HG02943 (cell line): ENCODE measurements around the gene FEZ2.

Experiments used
- ATAC-seq: cut with Tn5 transposase; IDR thresholded peaks from one replicate; pipeline ENCODE4 v1.9.1; 2021; ENCODE audit warnings: mild to moderate bottlenecking, low read depth, moderate library complexity; ENCODE audit not compliant: unreplicated experiment

Gene FEZ2

DNA sequence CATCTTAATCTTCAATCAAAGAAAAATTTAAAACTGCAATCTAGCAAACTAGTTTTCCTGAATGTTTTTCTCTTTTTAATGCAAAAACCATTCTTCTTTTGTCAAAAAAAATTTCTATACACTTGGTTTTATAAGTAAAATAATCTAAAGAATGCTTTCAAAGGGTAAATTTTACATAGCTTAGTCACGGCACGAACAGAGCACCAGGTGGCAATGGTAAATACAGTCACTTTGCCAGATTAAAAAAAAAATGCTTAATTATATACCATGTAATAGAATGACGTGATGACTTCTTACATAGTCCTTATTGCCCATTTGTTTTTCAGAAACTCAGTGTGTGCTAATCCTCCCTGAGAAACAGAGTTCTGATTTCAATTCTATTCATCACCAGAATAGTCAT is 10.4 kb downstream of the FEZ2 start:
- no peak for ATAC-seq

DNA sequence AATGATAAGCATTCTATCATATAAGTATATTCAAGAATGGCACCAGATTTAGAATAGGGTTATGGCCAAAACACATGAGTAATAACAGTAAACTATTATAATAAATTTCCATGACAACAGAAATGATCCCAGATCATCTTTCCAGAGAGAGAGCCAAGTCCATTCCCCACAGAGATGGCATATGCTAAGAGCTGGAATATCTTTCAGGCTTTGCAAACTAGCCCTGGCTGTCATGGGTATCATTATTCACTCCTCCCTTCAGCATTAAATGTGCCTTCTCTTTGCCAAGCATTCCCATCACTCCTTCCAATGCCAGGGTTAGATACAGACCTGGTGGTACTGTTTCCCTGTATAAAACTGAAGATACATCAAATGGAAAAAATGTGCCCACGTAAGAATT is 10.9 kb downstream of the FEZ2 start:
- no peak for ATAC-seq

GRCh38 chr2:36586672-36587071 is 11.3 kb downstream of the FEZ2 start:
- ATAC-seq = no peak

- ATAC-seq = no peak
These were observed 13.7 kb downstream of the FEZ2 start for GRCh38 chr2:36584148-36584794.

- ATAC-seq = no peak
These were observed 15.0 kb downstream of the FEZ2 start for GRCh38 chr2:36582951-36583350.

DNA sequence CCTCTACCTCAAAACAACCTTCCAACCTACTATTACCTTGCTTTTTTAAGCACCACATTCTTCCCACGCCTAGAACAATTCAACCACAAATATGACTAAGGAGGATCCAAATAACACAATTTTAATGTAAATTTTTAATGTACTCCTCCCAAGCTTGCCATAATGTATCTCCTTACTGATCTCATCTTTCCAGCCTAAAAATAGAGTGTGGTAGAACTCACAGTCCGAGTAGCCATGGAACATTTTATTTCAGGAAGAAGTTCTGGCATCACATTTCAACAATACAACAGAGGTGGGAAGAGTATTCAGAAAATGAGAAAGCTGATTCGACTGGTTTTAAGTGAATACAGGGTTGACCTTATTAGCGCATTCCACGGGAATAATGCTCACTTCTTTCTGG is 15.4 kb downstream of the FEZ2 start:
- no peak for ATAC-seq

GRCh38 chr2:36579297-36579664 is 18.7 kb downstream of the FEZ2 start:
- ATAC-seq = no peak

- ATAC-seq = no peak
These were observed 19.3 kb downstream of the FEZ2 start for GRCh38 chr2:36578343-36579296.

- no peak for ATAC-seq
These were observed 20.1 kb downstream of the FEZ2 start for GRCh38 chr2:36577884-36578283.

- ATAC-seq = no peak
These were observed 23.4 kb downstream of the FEZ2 start for GRCh38 chr2:36574560-36574959.

GRCh38 chr2:36573165-36573564 is 24.8 kb downstream of the FEZ2 start:
- ATAC-seq = no peak

GRCh38 chr2:36572719-36573059 is 25.3 kb downstream of the FEZ2 start:
- ATAC-seq = no peak

- ATAC-seq = no peak
These were observed 25.8 kb downstream of the FEZ2 start for GRCh38 chr2:36572054-36572718.

DNA sequence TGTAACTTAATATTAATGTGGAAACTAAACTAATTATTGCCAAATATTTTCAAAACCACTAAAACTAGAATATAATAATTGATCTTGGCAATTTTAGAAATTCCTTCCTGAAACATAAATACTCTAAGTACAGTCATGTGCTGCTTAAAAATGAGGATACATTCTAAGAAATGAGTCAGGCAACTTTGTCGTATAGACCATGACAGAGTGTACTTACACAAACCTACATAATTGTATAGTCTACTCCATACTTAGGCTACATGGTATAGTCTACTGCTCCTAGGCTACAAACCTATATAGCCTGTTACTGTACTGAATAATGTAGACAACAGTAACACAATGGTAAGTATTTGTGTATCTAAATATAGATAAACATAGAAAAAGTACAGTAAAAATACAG is 27.6 kb downstream of the FEZ2 start:
- no peak for ATAC-seq

- ATAC-seq = no peak
These were observed 28.6 kb downstream of the FEZ2 start for GRCh38 chr2:36569267-36569856.

- no peak for ATAC-seq
These were observed 29.3 kb downstream of the FEZ2 start for GRCh38 chr2:36568516-36569246.

DNA sequence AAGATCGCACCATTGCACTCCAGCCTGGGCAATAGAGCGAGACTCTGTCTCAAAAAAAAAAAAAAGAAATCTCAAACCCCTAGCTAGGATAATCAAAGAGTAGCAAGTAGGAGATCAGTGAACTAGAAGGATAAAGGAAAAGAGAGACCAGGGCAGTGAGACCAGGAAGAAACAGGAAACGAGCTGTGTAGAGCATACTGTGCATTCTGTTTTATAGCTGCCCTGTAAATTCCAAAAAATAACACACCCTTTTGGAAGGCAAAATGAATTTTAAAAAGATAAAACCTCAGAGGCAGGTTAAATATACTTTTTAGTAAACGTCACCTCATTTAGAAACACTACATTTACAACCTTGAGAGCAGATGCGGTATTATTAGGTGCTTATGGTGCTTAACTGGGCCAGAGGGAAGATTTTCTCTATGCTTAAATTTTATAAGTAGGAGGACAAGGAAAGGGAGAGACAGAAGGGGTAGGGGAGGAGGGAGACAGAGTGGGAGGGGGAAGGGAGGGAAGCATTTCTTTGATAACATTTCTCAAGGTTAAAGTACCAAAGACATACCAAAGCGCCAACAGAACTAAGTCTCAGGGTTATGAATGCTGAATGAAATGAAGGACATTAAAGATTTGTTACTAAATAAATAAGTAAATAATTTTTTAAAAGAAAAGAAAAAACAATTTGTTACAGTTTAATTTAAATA is 30.1 kb downstream of the FEZ2 start:
- no peak for ATAC-seq

- no peak for ATAC-seq
These were observed 31.1 kb downstream of the FEZ2 start for GRCh38 chr2:36566887-36567286.

DNA sequence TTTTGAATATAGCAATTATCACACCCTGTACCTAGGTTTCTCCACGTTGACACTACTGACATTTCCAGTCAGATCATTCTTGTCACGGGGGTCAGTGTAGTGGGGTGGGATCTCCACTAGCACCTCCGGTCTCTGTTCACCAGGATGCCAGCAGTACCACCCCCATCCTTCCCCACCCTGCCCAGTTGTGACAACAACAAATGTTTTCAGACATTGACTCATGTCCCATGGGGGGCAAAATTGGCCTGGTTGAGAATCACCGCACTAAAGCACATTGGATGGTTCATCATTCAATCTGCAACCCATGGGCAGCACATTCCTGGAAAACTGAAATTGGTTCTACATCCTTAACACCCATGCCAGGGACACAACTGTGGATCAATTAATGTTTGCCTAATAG is 32.3 kb downstream of the FEZ2 start:
- ATAC-seq = no peak

- ATAC-seq = no peak
These were observed 33.5 kb downstream of the FEZ2 start for GRCh38 chr2:36564377-36564930.
